ENCODE data around the gene CAPZB. TPM values are rescaled to one million over a fixed set of nuclear protein-coding genes. Genes with fewer than 3 reads are reported as not detected.

The CAPZB gene
- polyA plus RNA-seq, 1 of the 3 experiments (the other 2 are of a cell fraction), result 122 TPM

- H3K9ac ChIP-seq, result no peak overlapping the region
- no peak overlapping the region for H3K4me2 ChIP-seq
- no peak overlapping the region for H2AFZ ChIP-seq (ENCODE audit: low read depth)
- no peak for DNase-seq
- WGBS (ENCODE audit: low lambda C conversion rate), result 98% methylated on average over 10 of the region's 11 CpGs
- H3K79me2 ChIP-seq (ENCODE audit: insufficient read depth), result peaks cover 100% of the 10 kb centered on the region
- H3K36me3 ChIP-seq (replicated peaks in 1 of 2; ENCODE audit: control insufficient read depth in 1 of 2, insufficient read depth in 2 of 2, low read length in 1 of 2), result peaks cover 10 to 28% of the 10 kb centered on the region in 2 experiments
- no peak for TF ChIP-seq TCF12 (IDR thresholded peaks at IDR 0.05)
- TF ChIP-seq SMC3 (IDR thresholded peaks at IDR 0.05; ENCODE audit: low read depth, low read length), result no peak
- no peak for TF ChIP-seq ZBTB33 (IDR thresholded peaks at IDR 0.05; ENCODE audit: borderline replicate concordance, low read depth)
- TF ChIP-seq SIN3A (IDR thresholded peaks at IDR 0.05; ENCODE audit: borderline replicate concordance, low read depth, low read length), result no peak
- no peak for TF ChIP-seq MXI1 (IDR thresholded peaks at IDR 0.05; ENCODE audit: low read depth, low read length)
- TF ChIP-seq PBX3 (IDR thresholded peaks at IDR 0.05), result no peak
- no peak for TF ChIP-seq MAX (IDR thresholded peaks at IDR 0.05; ENCODE audit: low read depth)
- no peak for TF ChIP-seq FOXJ3 (CRISPR knock-in tag; IDR thresholded peaks at IDR 0.05)
- no peak for TF ChIP-seq REST (IDR thresholded peaks at IDR 0.05; ENCODE audit: low read depth, low read length)
- TF ChIP-seq RAD21 (IDR thresholded peaks at IDR 0.05; ENCODE audit: low read length), result no peak
- H3F3A ChIP-seq (replicated peaks; ENCODE audit: insufficient read depth), result no peaks in the 10 kb centered on the region
- H3K9me3 ChIP-seq, result no peaks in the 10 kb centered on the region
- H3K9me2 ChIP-seq, result no peaks in the 10 kb centered on the region
- peaks cover 99% of the 10 kb centered on the region for H4K20me1 ChIP-seq (ENCODE audit: insufficient read depth)
- H3K27me3 ChIP-seq (ENCODE audit: insufficient read depth), result no peaks in the 10 kb centered on the region
- CTCF ChIA-PET, result interaction anchor here (1.7 to 1.9 kb wide), 2 partner anchors 9 to 72 kb away, joined by 5 to 6 read pairs; no protein-coding TSS in a partner anchor
- no peak overlapping the region; a peak in 1 of 4 replicates for H3K27ac ChIP-seq (ENCODE audit: low read depth in 2 of 2, low read length in 1 of 2)
- POLR2A ChIA-PET, result no interaction called here
- no peak overlapping the region for H3K4me3 ChIP-seq (ENCODE audit: low read depth in 2 of 2, low read length in 1 of 2)
- H3K4me1 ChIP-seq (ENCODE audit: control insufficient read depth in 1 of 2, insufficient read depth in 2 of 2, low read depth in 1 of 2, low read length in 1 of 2), result peaks cover 7 to 56% of the 10 kb centered on the region in 2 experiments; a peak in 3 of 4 replicates
These were observed 7.8 kb downstream of the CAPZB start for GRCh38 chr1:19477284-19478249.

All from SK-N-SH (cell line).